Measurements from ENCODE around the gene CSF1.
A peak's percentile ranks its signal among the peaks of the same experiment; 100 is the strongest.

CSF1 gene

GRCh38 chr1:109873278-109874175, 37.1 kb upstream of the CSF1 start:
- TF ChIP-seq YY1 (IDR thresholded peaks at IDR 0.05; ENCODE audit: insufficient read depth, insufficient read length) (no peak), SUZ12 (IDR thresholded peaks at IDR 0.05; ENCODE audit: extremely low read depth, insufficient read depth, insufficient read length) (no peak), ZNF274 (IDR thresholded peaks at IDR 0.05; ENCODE audit: low read depth, low read length) (no peak)
- Histone ChIP-seq H3K36me3 (ENCODE audit: insufficient read depth, insufficient read length, low read length) (no peaks in the 10 kb centered on the region), H3K27me3 (ENCODE audit: insufficient read depth, insufficient read length) (no peaks in the 10 kb centered on the region), H3K4me1 (ENCODE audit: insufficient read depth, insufficient read length) (peaks cover 15% of the 10 kb centered on the region), H3K9me3 (ENCODE audit: insufficient read depth, low read length) (no peaks in the 10 kb centered on the region), H3K9ac (ENCODE audit: insufficient read length, low read depth) (no peak overlapping the region), H3K4me3 (ENCODE audit: insufficient read length, low read depth) (no peak overlapping the region)
- no peak for DNase-seq (ENCODE audit: low read depth, low spot score)

- Histone ChIP-seq H3K27me3 (ENCODE audit: insufficient read depth, insufficient read length) (no peaks in the 10 kb centered on the region), H3K9me3 (ENCODE audit: insufficient read depth, low read length) (no peaks in the 10 kb centered on the region), H3K4me3 (ENCODE audit: insufficient read length, low read depth) (no peak overlapping the region), H3K4me1 (ENCODE audit: insufficient read depth, insufficient read length) (peaks cover 17% of the 10 kb centered on the region), H3K9ac (ENCODE audit: insufficient read length, low read depth) (no peak overlapping the region), H3K36me3 (ENCODE audit: insufficient read depth, insufficient read length, low read length) (no peaks in the 10 kb centered on the region)
- no peak for DNase-seq (ENCODE audit: low read depth, low spot score)
- TF ChIP-seq ZNF274 (IDR thresholded peaks at IDR 0.05; ENCODE audit: low read depth, low read length), result no peak
- no peak for TF ChIP-seq YY1 (IDR thresholded peaks at IDR 0.05; ENCODE audit: insufficient read depth, insufficient read length)
- TF ChIP-seq SUZ12 (IDR thresholded peaks at IDR 0.05; ENCODE audit: extremely low read depth, insufficient read depth, insufficient read length), result no peak
Observed at GRCh38 chr1:109874445-109874844, 36.2 kb upstream of the CSF1 start.

DNA sequence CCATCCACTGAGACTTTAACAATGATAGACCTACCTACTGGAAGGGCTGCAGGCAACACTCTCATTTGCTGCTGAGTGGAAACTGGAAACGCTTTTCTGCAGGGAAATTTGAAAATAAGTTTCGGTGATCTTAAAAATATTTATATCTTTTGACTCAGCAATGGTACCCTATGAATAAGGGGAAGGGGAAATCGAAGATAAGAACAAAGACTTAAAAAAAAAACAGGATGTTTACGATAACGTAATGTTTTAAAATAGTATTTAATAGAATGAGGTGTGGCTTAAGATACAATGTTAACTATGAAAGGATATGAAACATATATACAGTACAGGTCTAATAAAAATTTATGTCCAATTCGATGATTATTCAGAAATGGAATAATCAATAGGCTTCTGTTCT, 34.8 kb upstream of the CSF1 start:
- Histone ChIP-seq H3K4me3 (ENCODE audit: insufficient read length, low read depth) (no peak overlapping the region), H3K36me3 (ENCODE audit: insufficient read depth, insufficient read length, low read length) (no peaks in the 10 kb centered on the region), H3K9me3 (ENCODE audit: insufficient read depth, low read length) (no peaks in the 10 kb centered on the region), H3K4me1 (ENCODE audit: insufficient read depth, insufficient read length) (peaks cover 17% of the 10 kb centered on the region), H3K27me3 (ENCODE audit: insufficient read depth, insufficient read length) (no peaks in the 10 kb centered on the region), H3K9ac (ENCODE audit: insufficient read length, low read depth) (no peak overlapping the region)
- TF ChIP-seq ZNF274 (IDR thresholded peaks at IDR 0.05; ENCODE audit: low read depth, low read length), result no peak
- no peak for TF ChIP-seq SUZ12 (IDR thresholded peaks at IDR 0.05; ENCODE audit: extremely low read depth, insufficient read depth, insufficient read length)
- no peak for TF ChIP-seq YY1 (IDR thresholded peaks at IDR 0.05; ENCODE audit: insufficient read depth, insufficient read length)
- DNase-seq (ENCODE audit: low read depth, low spot score), result no peak

DNA sequence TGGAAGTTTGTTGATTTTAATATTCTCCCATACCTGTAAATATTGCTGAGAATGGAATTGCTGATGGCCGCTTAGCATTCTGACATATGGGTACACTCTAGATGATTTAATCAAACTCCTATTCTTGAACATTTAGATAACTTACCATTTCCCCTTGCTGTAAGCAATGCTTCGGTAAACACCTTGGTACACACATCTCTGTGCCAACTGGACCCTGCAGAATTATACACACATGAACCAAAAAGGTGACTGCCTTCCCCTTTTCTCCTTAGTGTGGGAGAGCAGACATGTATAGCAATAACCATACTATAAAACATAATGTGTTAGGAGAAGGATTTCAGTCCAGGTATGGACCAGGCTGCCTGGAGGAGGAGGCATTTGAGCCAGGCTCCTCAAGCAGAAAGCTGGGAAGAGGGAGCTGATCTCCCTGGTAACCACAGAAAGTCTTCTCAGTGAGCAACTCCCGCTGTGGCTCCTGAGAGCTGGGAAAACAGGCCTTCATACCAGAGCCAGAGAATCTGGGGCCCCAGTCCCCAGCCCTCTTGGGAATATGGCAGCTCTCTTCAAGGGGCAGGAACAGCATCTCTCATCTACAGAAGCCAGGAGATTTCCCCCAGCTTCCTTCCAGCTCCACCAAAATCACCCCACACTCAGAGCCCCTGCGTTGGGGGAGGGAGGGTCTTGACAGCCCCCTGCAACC, 33.9 kb upstream of the CSF1 start:
- Histone ChIP-seq H3K36me3 (ENCODE audit: insufficient read depth, insufficient read length, low read length) (no peaks in the 10 kb centered on the region), H3K27me3 (ENCODE audit: insufficient read depth, insufficient read length) (no peaks in the 10 kb centered on the region), H3K4me3 (ENCODE audit: insufficient read length, low read depth) (no peak overlapping the region), H3K9ac (ENCODE audit: insufficient read length, low read depth) (peak overlapping the region; percentile 39), H3K4me1 (ENCODE audit: insufficient read depth, insufficient read length) (peaks cover 23% of the 10 kb centered on the region), H3K9me3 (ENCODE audit: insufficient read depth, low read length) (no peaks in the 10 kb centered on the region)
- peak; percentile 82 for DNase-seq (ENCODE audit: low read depth, low spot score)
- no peak for TF ChIP-seq SUZ12 (IDR thresholded peaks at IDR 0.05; ENCODE audit: extremely low read depth, insufficient read depth, insufficient read length)
- no peak for TF ChIP-seq ZNF274 (IDR thresholded peaks at IDR 0.05; ENCODE audit: low read depth, low read length)
- no peak for TF ChIP-seq YY1 (IDR thresholded peaks at IDR 0.05; ENCODE audit: insufficient read depth, insufficient read length)

GRCh38 chr1:109877317-109877771, 33.3 kb upstream of the CSF1 start:
- no peak overlapping the region for H3K4me3 ChIP-seq (ENCODE audit: insufficient read length, low read depth)
- no peak for TF ChIP-seq YY1 (IDR thresholded peaks at IDR 0.05; ENCODE audit: insufficient read depth, insufficient read length)
- no peak for TF ChIP-seq SUZ12 (IDR thresholded peaks at IDR 0.05; ENCODE audit: extremely low read depth, insufficient read depth, insufficient read length)
- TF ChIP-seq ZNF274 (IDR thresholded peaks at IDR 0.05; ENCODE audit: low read depth, low read length), result no peak

DNA sequence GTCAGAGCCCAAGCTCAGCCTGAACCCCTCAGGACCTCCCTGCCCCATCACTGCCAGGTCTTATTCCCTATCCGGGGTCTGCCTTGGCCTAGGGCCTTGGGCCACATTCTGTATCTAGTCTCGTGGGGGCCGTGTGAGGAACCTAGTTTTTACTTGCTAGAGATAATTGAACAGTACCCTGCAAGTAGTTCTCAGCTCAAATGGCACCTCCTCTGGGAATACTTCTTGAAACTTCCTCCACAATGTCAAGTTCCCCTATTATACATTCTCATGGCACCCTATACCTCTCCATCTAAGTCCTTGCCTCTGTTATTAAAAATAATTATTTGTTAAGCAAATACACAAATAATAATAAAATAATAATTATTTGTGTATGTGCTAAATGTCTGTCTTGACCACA, 32.9 kb upstream of the CSF1 start:
- Histone ChIP-seq H3K4me3 (ENCODE audit: insufficient read length, low read depth) (no peak overlapping the region), H3K4me1 (ENCODE audit: insufficient read depth, insufficient read length) (peaks cover 32% of the 10 kb centered on the region), H3K36me3 (ENCODE audit: insufficient read depth, insufficient read length, low read length) (no peaks in the 10 kb centered on the region), H3K9me3 (ENCODE audit: insufficient read depth, low read length) (no peaks in the 10 kb centered on the region), H3K27me3 (ENCODE audit: insufficient read depth, insufficient read length) (no peaks in the 10 kb centered on the region), H3K9ac (ENCODE audit: insufficient read length, low read depth) (peak overlapping the region; percentile 39)
- TF ChIP-seq YY1 (IDR thresholded peaks at IDR 0.05; ENCODE audit: insufficient read depth, insufficient read length) (no peak), ZNF274 (IDR thresholded peaks at IDR 0.05; ENCODE audit: low read depth, low read length) (no peak), SUZ12 (IDR thresholded peaks at IDR 0.05; ENCODE audit: extremely low read depth, insufficient read depth, insufficient read length) (no peak)
- no peak for DNase-seq (ENCODE audit: low read depth, low spot score)

More at GRCh38 chr1:109877317-109877771, 33.3 kb upstream of the CSF1 start:
- DNase-seq (ENCODE audit: low read depth, low spot score), result peak; percentile 93
- no peaks in the 10 kb centered on the region for H3K36me3 ChIP-seq (ENCODE audit: insufficient read depth, insufficient read length, low read length)
- H3K4me1 ChIP-seq (ENCODE audit: insufficient read depth, insufficient read length), result peaks cover 28% of the 10 kb centered on the region
- no peaks in the 10 kb centered on the region for H3K27me3 ChIP-seq (ENCODE audit: insufficient read depth, insufficient read length)
- H3K9ac ChIP-seq (ENCODE audit: insufficient read length, low read depth), result peak overlapping the region; percentile 39
- H3K9me3 ChIP-seq (ENCODE audit: insufficient read depth, low read length), result no peaks in the 10 kb centered on the region
